NCI-H82 treated with DMSO at 0.1 percent for 48 hours (cell line): ENCODE results near the gene SSBP2.

Experiments used
- DNase-seq: peaks from one replicate; lab custom pipeline; 2025; ENCODE audit not compliant: unreplicated experiment; lab: John Stamatoyannopoulos, UW

The SSBP2 gene

DNA sequence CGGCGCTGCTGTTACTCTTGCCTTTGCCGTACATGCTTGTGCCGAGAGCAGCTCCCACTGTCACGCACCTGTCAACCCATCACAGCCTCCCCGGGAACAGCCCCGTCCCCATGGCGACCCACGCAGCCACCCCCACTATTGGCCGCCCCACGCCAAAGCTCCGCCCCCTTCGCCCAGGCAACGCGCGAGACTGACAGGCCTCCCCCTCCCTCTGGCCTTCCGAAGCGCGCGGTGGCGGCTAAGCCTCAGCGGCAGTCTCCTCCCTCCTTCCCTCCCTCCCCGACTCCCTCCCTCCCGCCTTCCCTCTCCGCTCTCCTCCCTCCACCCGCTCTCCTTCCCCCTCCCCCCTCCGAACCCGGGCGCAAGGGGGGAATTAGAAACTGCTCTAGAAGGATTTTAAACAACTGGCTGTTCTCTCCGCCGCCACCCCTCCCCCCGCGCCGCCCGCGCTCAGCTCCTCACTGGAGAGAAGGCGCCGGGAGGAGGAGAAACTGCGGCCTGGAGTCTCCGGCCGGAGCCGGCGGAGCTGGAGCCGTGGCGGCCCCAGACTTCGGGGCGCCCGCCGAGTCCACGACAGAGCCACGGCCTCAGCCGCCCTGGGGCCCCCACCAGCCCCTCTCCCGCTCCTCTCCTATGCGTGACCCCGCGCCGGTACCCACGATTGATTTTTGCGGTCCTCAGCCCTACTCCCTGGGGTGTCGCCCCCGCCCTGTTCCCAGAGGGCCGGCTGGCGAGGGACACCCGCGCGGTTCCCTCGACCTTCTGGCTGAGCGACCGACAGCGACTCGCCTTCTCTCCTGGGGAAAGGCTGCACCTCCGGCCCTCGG is at the start of gene SSBP2:
Gene SSBP2 (minus strand): TSS at position 89 of the 827 bp plus-strand sequence. CDS start 55 bp downstream, at position 34.
- DNase-seq, result peak; percentile 90

DNA sequence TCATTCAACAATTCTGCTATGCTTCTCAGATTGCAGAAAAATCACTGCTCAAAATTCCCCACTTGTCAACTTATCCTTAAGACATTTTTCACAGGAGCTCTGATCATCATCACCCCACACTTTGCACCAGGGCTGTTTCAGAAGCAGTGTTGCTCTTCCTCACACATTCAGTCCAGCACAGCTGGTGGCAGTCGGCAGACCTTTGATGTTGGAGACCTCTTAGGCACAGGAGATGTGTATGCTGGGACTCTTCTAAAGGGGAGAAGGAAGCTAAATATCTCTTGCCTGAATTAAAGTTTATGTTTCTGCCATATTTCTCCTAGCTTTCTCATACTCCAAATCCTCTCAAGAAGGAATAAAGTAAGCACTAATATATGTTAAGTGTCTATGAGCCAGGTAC is 44.8 kb upstream of the SSBP2 start:
- no peak for DNase-seq

DNA sequence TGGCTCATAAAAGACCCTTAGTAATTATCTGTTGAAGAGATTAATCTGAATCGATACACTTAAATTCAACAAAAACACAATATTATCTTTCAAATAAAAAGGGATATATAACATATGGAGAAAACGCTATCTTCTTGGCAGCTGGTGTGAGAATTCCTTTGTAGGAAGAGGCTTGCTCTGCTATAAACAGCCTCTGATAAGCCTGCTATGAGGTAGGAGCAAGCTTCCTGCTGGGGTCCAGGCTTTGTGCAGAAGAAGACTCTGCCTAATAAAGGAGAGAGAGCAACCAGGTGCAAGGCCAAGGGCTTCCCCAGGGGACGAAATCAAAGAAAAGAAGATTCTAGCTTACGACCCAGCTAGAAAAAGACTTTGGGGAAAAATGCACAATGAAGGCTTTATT is 43.3 kb upstream of the SSBP2 start:
- no peak for DNase-seq

DNA sequence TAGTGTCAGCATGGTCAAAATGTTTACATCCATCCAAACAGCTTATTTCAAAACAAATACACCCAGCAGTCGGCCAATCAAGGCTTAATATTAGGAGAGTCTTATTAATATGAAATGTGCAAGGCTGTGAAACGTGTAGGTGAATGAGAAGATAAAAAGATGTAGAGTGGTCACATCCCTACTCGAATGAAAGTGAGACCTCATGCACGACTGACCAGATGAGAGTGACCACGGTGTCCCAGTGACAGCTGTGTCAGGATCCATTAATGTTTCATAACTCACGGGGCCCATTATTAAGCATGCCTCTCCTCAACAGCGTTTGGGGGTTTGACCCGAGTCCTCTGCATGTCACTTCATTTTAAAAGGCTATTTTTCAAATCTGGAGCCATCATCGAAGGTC is 39.4 kb upstream of the SSBP2 start:
- no peak for DNase-seq

DNA sequence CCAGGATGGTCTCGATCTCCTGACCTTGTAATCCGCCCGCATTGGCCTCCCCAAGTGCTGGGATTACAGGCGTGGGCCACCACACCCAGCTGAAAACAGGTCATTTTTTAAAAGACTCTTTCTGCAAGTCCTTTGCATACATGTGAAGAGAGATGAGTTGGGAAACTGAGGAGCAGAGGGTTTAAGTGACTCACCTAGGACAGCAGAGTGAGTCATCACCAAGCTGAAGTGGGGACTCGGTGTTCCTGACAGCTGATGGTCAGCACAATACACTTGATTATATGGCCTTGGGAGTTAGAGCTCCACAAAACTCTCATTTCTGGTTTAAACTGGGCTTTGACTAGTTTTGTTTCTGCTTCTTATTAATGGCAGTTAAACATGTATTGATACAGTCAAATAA is 38.1 kb upstream of the SSBP2 start:
- DNase-seq, result no peak

DNA sequence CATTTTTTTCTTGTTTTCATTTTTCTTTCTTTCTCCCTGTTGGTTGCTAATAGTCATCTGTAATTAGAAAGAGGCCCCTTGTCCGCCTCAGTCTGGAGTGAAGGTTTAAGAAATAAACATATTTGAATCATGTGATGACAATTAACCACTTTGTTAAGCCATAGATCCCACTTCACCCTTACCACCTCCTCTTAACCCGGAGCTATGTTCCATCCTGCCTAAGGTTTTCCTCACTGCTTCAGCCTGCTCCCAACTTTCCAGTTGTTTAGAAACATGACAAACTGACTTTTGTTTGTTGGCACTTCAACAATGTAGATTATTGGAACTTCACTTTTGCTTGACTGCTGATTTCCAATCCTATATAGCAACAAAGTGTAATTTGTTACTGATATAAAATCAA is 37.4 kb upstream of the SSBP2 start:
- DNase-seq, result no peak

DNA sequence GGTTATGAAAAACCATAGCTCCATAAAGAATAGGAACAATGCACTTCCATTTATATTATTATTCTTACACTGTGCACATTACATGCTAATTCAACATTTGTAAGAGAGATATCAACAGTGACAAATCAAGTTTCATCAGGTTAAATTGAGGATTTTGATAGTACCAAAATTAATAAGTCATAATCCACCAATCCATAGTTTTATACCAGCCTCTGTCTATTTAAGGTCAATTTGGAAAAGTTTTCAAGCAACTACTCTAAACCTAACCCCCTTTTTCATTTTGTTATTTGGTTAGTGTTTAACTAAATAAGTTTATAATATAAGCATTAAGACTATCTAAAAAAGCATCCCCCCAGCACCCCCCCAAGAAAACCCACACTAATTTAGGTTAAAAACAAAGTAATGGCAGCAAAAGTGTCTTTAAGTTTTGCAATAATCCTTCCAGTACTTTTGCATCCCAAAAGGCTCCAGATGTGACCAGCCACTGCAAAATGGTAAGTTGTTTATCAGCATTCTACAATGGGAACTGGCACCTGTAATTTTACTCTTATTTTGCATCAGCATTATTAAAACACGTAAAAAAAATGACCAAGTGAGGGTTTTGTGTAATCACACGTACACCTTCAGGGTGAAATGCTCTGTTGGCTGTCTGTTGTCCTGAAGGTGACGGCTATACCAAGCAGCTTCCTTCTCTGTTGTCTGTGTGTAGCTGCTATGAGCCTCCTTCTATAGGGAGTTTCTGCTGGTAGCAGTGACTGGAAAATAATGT is 36.8 kb upstream of the SSBP2 start:
- no peak for DNase-seq

DNA sequence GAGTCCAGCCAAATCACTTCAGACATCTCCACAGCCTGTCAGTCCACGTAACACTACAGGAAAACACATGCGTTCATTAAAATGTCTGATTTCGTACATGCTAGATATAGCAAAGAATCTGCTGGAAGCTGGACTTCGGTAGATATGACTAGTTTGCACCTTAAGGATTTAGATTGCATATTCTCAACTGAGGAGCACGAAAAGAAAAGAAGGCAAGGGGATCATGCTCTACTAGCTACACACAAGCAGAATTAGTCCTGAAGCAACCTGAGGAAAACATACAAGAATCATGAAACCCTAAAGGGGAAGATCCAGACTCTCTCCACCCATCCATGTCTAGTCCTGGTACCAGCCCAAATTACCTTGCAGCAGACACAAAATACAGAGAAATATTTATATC is 36.1 kb upstream of the SSBP2 start:
- DNase-seq, result no peak

DNA sequence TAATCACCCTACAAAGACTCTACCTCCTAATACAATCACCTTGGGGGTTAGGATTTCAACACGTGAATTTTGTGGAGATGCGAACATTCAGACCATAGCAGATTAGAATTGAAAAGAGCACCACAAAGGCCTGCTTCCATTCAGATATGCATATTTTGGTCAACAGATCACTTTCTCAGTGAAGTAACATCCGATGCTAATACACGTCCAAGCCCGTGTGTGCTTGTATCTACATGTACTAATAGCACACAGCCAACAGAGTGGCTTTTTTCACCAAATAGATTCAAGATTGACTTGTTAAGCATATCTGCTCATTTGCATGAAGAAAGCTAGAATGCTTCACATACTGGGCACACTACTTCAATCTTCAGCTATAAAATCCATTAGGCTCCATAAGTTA is 35.6 kb upstream of the SSBP2 start:
- DNase-seq, result no peak

DNA sequence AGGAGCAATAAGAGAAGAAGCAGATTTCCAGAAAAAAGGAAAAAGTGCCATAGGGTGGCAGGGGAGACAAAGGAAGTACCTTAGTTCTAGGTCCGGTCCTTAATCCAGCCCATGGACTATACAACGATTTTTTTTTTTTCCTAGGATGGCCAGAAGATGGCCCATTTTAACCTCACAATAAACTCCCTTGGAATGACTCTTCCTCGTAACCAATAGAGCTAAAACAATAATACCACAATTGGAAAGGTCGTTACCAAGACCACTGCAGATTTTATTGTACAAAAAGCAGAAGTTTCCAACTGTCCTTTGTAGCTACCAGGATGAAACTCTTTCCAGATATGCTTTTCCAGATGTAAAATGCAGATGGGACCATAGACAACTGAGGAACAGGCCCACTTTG is 34.4 kb upstream of the SSBP2 start:
- DNase-seq, result no peak

DNA sequence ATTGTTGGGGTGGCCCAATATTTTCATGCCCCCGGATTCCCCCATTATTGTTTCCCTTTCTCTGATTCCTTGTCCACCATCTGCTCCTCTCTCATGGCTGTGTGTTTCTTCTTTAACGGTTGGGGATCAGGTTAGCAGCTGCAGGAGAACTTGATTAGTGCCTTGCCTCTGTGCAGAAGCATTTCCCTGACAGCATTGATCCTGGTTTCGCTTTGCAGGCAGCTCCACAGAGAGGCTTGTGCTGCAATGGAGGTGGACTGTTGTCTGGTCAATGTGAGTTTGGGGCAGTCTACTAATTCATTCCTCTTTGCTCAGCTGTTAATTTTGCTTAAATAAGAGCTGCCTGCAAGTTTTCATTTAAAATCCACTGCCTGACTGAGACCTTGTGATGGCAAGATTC is 32.5 kb upstream of the SSBP2 start:
- no peak for DNase-seq

DNA sequence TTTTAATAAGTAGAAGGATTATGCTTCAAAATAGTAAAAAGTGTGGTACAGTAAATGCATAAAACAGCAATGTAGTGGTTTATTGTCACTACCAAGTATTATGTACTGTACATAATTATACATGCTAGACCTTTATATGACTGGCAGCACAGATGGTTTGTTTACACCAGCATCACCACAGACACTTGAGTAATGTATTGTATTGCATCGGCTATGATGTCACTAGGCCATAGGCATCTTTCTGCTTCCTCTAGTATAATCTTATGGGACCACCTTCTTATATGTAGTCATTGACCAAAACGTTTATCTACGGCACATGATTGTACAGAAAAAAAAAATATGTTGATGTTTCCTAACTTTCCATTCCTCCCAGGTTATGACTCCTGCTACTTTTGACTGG is 31.9 kb upstream of the SSBP2 start:
- DNase-seq, result no peak

DNA sequence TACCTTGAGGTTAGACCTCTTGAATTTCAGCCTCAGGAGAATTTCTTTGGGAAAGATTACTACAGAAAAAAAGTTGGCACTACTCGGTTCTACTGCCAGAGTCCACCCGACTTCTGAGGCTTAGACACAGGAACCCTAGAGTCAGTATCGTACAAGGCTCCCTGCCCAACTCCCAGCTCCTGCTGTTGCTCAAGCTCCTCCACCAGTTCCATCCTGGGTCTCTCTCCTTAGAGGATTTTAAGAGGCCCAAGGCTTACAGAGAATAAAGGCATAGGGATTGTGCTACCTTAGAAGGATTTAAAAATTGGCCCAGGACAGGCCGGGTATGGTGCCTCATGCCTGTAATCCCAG is 29.0 kb upstream of the SSBP2 start:
- DNase-seq, result no peak

DNA sequence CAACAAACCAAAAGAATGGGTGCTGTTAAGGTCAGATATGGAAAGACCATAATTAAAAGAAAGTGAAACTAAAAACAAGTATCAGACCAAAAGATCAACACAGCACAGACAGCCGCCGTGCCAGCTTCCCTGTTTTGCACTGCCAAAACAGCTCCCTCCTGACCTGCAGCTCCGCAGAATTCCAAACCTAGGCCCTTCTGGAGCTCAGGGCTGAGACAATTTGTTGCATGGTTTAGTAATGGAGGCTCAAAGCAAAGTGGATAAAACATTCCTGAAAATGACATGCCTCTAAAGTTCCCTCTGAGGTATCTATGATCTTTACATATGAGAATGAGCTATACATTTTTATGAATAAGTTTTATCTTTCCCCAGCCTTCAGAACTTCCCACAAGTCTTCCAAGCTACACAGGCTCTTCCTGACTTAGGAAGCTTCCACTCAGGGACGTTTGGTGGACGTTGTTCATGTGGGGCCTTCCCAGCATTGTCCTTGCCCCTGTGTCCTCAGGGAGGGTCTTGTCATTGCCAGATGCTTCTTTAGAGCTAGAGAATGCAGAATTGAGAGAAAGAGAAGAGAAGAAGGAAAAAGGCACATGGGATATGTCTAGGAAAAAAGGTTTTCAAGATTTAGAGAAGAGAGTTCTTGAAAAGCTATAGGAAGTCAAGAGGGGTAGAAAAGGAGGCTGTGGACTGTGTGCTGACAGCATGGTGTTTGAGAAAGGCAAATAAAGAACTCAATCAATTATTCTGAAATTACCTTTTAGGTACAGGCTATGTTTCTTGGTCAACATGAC is 28.4 kb upstream of the SSBP2 start:
- no peak for DNase-seq

DNA sequence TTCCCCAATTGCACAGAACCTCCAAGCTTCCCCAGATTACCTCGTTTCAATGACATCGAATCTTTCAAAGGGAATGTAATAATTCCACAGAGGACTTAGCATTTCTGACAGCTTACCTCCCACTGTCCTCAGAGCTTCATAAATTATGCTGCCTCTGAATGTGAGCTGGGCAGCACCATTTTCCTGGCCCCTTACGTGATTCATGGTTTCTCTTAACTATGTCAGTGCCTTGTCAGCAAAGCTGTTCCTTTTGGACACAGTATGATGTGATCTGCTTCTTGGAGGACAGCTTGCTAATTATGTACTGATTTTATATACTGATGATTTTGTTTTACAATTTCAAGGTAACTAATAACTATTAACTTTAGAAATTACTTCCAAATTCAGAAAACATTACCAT is 27.7 kb upstream of the SSBP2 start:
- DNase-seq, result no peak

DNA sequence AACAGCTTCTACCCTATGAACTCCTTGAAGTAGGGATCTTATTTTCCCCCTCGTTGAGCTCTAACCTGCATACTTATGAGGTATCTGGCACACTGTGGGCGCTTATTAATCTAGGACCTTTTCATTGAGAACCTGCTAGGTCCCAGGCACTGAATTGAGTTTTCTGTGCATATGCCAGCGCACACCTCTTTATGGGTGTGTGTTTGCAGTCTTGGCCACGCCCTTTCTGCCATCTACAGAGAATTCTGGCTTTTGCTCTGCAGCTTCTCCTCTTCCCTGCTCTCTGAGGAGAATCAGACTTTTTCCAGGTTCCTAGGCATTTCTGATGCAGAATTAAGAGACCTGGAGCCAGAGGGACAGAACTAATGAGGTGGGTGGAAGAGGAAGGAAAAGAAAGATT is 25.4 kb upstream of the SSBP2 start:
- no peak for DNase-seq

DNA sequence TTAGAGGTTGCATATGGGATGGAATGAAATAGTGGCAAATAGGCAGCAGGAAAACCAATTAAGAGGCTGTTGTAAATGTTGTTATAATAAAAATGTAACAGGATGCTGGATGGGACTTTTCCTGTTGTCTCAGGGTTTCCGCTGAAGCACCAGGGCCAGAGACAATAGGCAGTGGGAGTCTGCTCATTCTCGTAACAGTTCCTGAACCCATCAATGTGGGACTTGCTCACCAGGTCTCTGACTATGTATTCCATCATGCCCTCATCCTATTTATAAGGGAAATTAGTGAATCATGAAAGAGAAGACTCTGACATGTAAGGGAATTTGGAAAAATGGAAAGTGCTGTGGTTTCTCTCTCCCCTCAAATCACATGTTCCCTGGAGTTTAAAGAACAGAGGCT is 23.5 kb upstream of the SSBP2 start:
- no peak for DNase-seq

DNA sequence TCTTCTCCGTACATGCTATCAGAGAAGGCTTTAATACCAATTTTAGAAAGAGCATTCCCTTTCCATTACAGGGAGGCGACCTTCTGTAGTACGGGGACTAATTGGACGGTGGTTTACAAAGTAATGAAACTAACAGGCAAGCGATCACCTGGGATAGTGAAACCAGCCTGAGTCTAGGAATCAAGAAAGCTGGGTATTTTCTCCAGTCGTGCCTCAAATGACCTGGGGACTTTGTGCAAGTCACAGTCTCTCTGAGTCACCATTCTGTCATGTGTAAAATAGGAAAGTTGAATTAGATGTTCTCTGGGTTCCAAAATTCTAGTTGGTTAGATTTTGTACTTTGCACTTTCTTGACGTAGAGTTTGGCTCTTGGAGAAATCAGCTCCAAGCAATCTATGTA is 22.7 kb upstream of the SSBP2 start:
- DNase-seq, result no peak

DNA sequence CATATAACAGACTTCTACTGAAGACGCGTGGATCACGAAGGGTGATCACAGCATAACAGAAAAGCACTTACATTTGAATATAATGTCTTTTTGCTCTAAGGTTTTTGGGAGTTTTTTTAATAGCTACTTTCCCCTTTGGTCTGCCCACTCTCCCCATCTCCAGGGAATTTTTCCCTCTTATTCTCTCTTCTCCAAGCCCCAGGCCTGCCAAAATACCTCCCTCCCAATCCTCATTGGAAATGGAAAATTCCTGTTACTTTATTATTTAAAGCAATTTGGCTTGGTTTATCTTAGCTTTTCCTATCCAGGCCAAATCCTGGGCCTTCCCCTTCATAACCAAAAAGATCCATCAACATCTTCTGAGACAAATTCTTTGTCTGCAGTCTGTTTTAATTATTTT is 22.3 kb upstream of the SSBP2 start:
- no peak for DNase-seq

DNA sequence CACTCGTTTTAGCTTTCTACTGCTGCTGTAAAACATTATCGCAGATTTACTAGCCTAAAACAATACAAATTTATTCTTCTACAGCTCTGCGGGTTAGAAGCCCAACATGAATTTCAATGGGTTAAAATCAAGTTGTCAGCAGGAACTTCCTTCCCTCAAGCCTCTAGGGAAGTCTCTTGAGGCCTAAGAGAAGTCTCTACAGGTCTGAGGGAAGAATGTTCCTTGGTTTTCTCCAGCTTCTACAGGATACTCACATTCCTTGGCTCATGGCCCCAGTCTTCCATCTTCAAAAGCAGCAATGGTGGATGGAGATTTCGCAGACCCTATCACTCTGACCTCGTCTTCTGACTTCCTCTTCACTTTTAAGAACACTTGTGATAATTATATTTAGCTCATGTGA is 21.6 kb upstream of the SSBP2 start:
- no peak for DNase-seq

DNA sequence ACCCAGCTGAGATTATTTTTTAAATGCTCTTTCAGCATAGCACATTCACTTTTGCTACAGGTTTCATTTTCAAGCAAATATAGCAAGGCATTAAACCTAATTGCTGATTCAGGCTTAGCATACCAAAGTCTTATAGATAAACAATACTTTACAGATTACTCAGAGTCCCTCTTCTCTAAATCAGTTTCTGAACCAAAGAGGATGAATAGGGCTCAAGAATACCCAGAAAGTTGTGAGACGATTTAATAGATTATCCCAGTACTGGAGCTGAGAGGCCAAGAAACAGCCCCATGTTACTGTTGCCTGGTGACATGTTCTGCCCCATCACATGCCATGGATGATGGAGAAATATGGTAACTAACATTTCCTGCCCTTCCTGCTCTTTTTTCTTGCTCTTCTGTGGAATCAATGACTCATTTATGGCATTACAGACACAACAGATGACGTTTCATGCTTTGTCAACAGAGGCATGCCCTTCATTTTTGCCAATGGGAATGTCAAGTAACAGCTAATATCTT is 18.1 kb upstream of the SSBP2 start:
- no peak for DNase-seq

DNA sequence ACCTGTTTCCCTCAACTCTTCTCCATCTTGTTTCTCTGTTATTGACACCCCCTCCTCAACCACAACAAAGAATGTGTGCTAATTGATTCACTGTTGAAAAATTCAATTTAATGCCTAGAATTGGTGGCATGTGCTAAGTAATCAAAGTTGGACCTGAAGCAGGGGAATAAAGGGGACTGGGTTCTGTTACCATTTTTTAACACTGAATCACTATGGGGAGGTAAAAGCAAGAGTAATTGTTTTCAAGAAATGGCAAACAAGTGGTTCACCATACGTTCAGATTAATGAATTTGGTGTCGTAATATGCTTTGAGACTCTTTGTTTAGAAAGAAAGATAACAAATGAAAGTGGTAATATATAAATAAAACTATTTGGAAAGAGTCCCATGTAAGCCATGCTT is 17.0 kb upstream of the SSBP2 start:
- DNase-seq, result no peak
